Measurements from ENCODE around the gene RTTN. TPM values are rescaled to one million over a fixed set of nuclear protein-coding genes. Genes with fewer than 3 reads are reported as not detected.
"Not testable (repeated sequence)": the region's sequence is repeated elsewhere in the genome, so short reads cannot be mapped to it uniquely, and the experiment has no call there.

RTTN gene
- total RNA-seq, 1 experiment from 2014 or later: 25.9 TPM

GRCh38 chr18:69978732-69979715 lies 226.5 kb downstream of the RTTN start:
- intact Hi-C loops (cut with micrococcal nuclease; ENCODE audit: unreplicated experiment): no loop called here
- no peak for TF ChIP-seq CTCF (conservative IDR thresholded peaks at IDR 0.05; ENCODE audit: low read depth, low read length)
- TF ChIP-seq EZH2 (IDR thresholded peaks at IDR 0.05; ENCODE audit: borderline replicate concordance, low read depth, low read length, poor library complexity, severe bottlenecking): no peak
- CTCF ChIA-PET: no interaction called here
- BruUV-seq (replicated peaks): no TSS peak
- no peak overlapping the region for H3K4me3 ChIP-seq (ENCODE audit: low read depth, low read length, poor library complexity, severe bottlenecking)
- no peaks in the 10 kb centered on the region for H3K27me3 ChIP-seq (replicated peaks; ENCODE audit: insufficient read depth, low read depth, low read length, poor library complexity)
- H3K36me3 ChIP-seq (ENCODE audit: insufficient read depth, low read length, poor library complexity, severe bottlenecking): no peaks in the 10 kb centered on the region
- peaks cover 8% of the 10 kb centered on the region for H3K9me3 ChIP-seq (ENCODE audit: low read depth, low read length, poor library complexity, severe bottlenecking)
- no peak overlapping the region for H3K27ac ChIP-seq (ENCODE audit: low read depth, low read length, poor library complexity, severe bottlenecking)
- H3K4me1 ChIP-seq (ENCODE audit: insufficient read depth, low read length, poor library complexity, severe bottlenecking): peaks cover 6% of the 10 kb centered on the region
- POLR2A ChIA-PET (ENCODE audit: low non-redundant PET): no interaction called here
- DNase-seq (ENCODE audit: low spot score): no peak

GRCh38 chr18:69975294-69975693 lies 230.2 kb downstream of the RTTN start:
- peaks cover 12% of the 10 kb centered on the region for H3K9me3 ChIP-seq (ENCODE audit: low read depth, low read length, poor library complexity, severe bottlenecking)
- POLR2A ChIA-PET (ENCODE audit: low non-redundant PET); intact Hi-C loops (cut with micrococcal nuclease; ENCODE audit: unreplicated experiment); H3K4me1 ChIP-seq (ENCODE audit: insufficient read depth, low read length, poor library complexity, severe bottlenecking); CTCF ChIA-PET; DNase-seq (ENCODE audit: low spot score); H3K4me3 ChIP-seq (ENCODE audit: low read depth, low read length, poor library complexity, severe bottlenecking); H3K36me3 ChIP-seq (ENCODE audit: insufficient read depth, low read length, poor library complexity, severe bottlenecking); H3K27me3 ChIP-seq (replicated peaks; ENCODE audit: insufficient read depth, low read depth, low read length, poor library complexity); BruUV-seq (replicated peaks); H3K27ac ChIP-seq (ENCODE audit: low read depth, low read length, poor library complexity, severe bottlenecking): not testable (repeated sequence)

- BruUV-seq (replicated peaks): no TSS peak
Measured at GRCh38 chr18:69974365-69974764, 231.1 kb downstream of the RTTN start.

More at GRCh38 chr18:69974365-69974764, 231.1 kb downstream of the RTTN start:
- ChIA-PET CTCF (no interaction called here), POLR2A (ENCODE audit: low non-redundant PET) (no interaction called here)
- H3K36me3 ChIP-seq (ENCODE audit: insufficient read depth, low read length, poor library complexity, severe bottlenecking): no peaks in the 10 kb centered on the region
- peaks cover 8% of the 10 kb centered on the region for H3K4me1 ChIP-seq (ENCODE audit: insufficient read depth, low read length, poor library complexity, severe bottlenecking)
- H3K4me3 ChIP-seq (ENCODE audit: low read depth, low read length, poor library complexity, severe bottlenecking): no peak overlapping the region
- H3K27ac ChIP-seq (ENCODE audit: low read depth, low read length, poor library complexity, severe bottlenecking): no peak overlapping the region
- peaks cover 12% of the 10 kb centered on the region for H3K9me3 ChIP-seq (ENCODE audit: low read depth, low read length, poor library complexity, severe bottlenecking)
- DNase-seq (ENCODE audit: low spot score): no peak
- intact Hi-C loops (cut with micrococcal nuclease; ENCODE audit: unreplicated experiment): no loop called here
- TF ChIP-seq CTCF (conservative IDR thresholded peaks at IDR 0.05; ENCODE audit: low read depth, low read length) (no peak), EZH2 (IDR thresholded peaks at IDR 0.05; ENCODE audit: borderline replicate concordance, low read depth, low read length, poor library complexity, severe bottlenecking) (no peak)
- H3K27me3 ChIP-seq (replicated peaks; ENCODE audit: insufficient read depth, low read depth, low read length, poor library complexity): no peaks in the 10 kb centered on the region
